CD4-positive, alpha-beta T cell (primary cell): ENCODE measurements around the gene UGT2A1. TPM values are rescaled to one million over a fixed set of nuclear protein-coding genes. Genes with fewer than 3 reads are reported as not detected.

Source experiments
- ATAC-seq: fragments of 200-7000 bp; cut with Tn5 transposase; one replicate; pipeline ENCODE4 v1.10.0; 2022; ENCODE audit warnings: mild to moderate bottlenecking; ENCODE audit not compliant: poor library complexity
- CTCF ChIA-PET: fragments of 350-600 bp; sonication (Branson Sonifier 250); formaldehyde crosslinking; loops from one replicate; lab custom pipeline; 2021; ENCODE audit warnings: antibody characterized with exemption, inconsistent platforms; lab: Charles Lee
- POLR2A ChIA-PET: fragments of 350-600 bp; sonication (Branson Sonifier 250); formaldehyde crosslinking; loops from one replicate; lab custom pipeline; 2021; ENCODE audit warnings: antibody characterized with exemption, inconsistent platforms; lab: Charles Lee
- DNase-seq, 14 experiments: peaks; one replicate each; pipeline ENCODE4 v3.0.0-alpha.2; 2013 to 2020; ENCODE audit warnings: mixed read lengths in 2 of 14
- H3K27ac ChIP-seq, 2 donors: one replicate each; pipeline versions ENCODE4 v1.5.1 to v1.7.0; 2013; ENCODE audit warnings: low read length in 2 of 2, low read depth in 1 of 2, mild to moderate bottlenecking in 1 of 2
- H3K27me3 ChIP-seq, 2 experiments: 1 replicate in 1 of 2; 2 replicates in 1 of 2; pipeline versions ENCODE4 v1.6.1 to v1.7.0; 2013; ENCODE audit warnings: low read length in 2 of 2, control low read depth in 1 of 2, mild to moderate bottlenecking in 1 of 2, moderate library complexity in 1 of 2; ENCODE audit not compliant: insufficient read depth in 2 of 2, control insufficient read depth in 1 of 2
- H3K36me3 ChIP-seq: one replicate; pipeline ENCODE4 v1.6.1; 2013; ENCODE audit warnings: low read length, control low read depth; ENCODE audit not compliant: insufficient read depth
- H3K4me1 ChIP-seq: one replicate; pipeline ENCODE4 v1.6.1; 2013; ENCODE audit warnings: low read length, control low read depth; ENCODE audit not compliant: insufficient read depth
- H3K4me3 ChIP-seq: one replicate; pipeline ENCODE4 v1.5.1; 2013; ENCODE audit warnings: mild to moderate bottlenecking, low read length, moderate library complexity
- H3K9me3 ChIP-seq, 2 experiments: 1 replicate in 1 of 2; 2 replicates in 1 of 2; pipeline versions ENCODE4 v1.6.1 to v1.7.0; 2013; ENCODE audit warnings: low read length in 2 of 2, mild to moderate bottlenecking in 2 of 2, control low read depth in 1 of 2, moderate library complexity in 1 of 2; ENCODE audit not compliant: control insufficient read depth in 1 of 2, insufficient read depth in 1 of 2
- H3K27ac Mint-ChIP-seq: one replicate; pipeline ENCODE4 v1.8.0; 2020; ENCODE audit warnings: mixed read lengths
- H3K27me3 Mint-ChIP-seq: one replicate; pipeline ENCODE4 v1.8.0; 2021; ENCODE audit warnings: mixed read lengths
- H3K36me3 Mint-ChIP-seq: one replicate; pipeline ENCODE4 v1.8.0; 2021; ENCODE audit warnings: low read depth, mixed read lengths
- H3K4me1 Mint-ChIP-seq: one replicate; pipeline ENCODE4 v1.8.0; 2021; ENCODE audit warnings: low read depth, mixed read lengths
- H3K4me3 Mint-ChIP-seq: one replicate; pipeline ENCODE4 v1.8.0; 2020; ENCODE audit warnings: mild to moderate bottlenecking, mixed read lengths
- H3K9me3 Mint-ChIP-seq: one replicate; pipeline ENCODE4 v1.8.0; 2020; ENCODE audit warnings: mixed read lengths
- intact Hi-C, 2 experiments: fragments of 100-400 bp; cut with DNase I in 1 of 2; cut with micrococcal nuclease in 1 of 2; formaldehyde crosslinking; loops; one replicate each; pipeline versions ENCODE4 v1.15.1 to v1.9.0; 2023 to 2025; cut with DNase I, micrococcal nuclease
- total RNA-seq, 174 experiments: library from RNA in 2 of 174; stranded (reverse) in 2 of 174; gene quantifications; one replicate each; pipeline ENCODE4 v1.2.3 and lab custom pipeline; 2021 to 2026
- TF ChIP-seq, protein P1 (sequence below): fragments of 200-600 bp; IDR thresholded peaks from one replicate; pipeline ENCODE4 v1.8.0; 2022; ENCODE audit warnings: antibody characterized with exemption, mild to moderate bottlenecking

UGT2A1 gene
- total RNA-seq, 2 experiments from 2014 or later: 0.22 TPM; not detected in 1

GRCh38 chr4:69601065-69601464 is 52.0 kb downstream of the UGT2A1 start:
- ATAC-seq (no peak), DNase-seq (no peak)
- Histone ChIP-seq H3K27me3 (no peaks in the 10 kb centered on the region), H3K9me3 (peaks cover 0 to 4% of the 10 kb centered on the region in 2 experiments), H3K4me1 (no peaks in the 10 kb centered on the region), H3K4me3 (no peak overlapping the region), H3K36me3 (no peaks in the 10 kb centered on the region), H3K27ac (no peak overlapping the region)
- H3K27ac Mint-ChIP-seq: no peak overlapping the region
- H3K4me1 Mint-ChIP-seq: no peaks in the 10 kb centered on the region
- CTCF ChIA-PET: no interaction called here
- TF ChIP-seq, protein P1, sequence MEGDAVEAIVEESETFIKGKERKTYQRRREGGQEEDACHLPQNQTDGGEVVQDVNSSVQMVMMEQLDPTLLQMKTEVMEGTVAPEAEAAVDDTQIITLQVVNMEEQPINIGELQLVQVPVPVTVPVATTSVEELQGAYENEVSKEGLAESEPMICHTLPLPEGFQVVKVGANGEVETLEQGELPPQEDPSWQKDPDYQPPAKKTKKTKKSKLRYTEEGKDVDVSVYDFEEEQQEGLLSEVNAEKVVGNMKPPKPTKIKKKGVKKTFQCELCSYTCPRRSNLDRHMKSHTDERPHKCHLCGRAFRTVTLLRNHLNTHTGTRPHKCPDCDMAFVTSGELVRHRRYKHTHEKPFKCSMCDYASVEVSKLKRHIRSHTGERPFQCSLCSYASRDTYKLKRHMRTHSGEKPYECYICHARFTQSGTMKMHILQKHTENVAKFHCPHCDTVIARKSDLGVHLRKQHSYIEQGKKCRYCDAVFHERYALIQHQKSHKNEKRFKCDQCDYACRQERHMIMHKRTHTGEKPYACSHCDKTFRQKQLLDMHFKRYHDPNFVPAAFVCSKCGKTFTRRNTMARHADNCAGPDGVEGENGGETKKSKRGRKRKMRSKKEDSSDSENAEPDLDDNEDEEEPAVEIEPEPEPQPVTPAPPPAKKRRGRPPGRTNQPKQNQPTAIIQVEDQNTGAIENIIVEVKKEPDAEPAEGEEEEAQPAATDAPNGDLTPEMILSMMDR: no peak
- no peaks in the 10 kb centered on the region for H3K36me3 Mint-ChIP-seq
- no peaks in the 10 kb centered on the region for H3K27me3 Mint-ChIP-seq
- POLR2A ChIA-PET: no interaction called here
- H3K9me3 Mint-ChIP-seq: peaks cover 5% of the 10 kb centered on the region
- intact Hi-C loops: no loop called here
- H3K4me3 Mint-ChIP-seq: no peak overlapping the region

DNA sequence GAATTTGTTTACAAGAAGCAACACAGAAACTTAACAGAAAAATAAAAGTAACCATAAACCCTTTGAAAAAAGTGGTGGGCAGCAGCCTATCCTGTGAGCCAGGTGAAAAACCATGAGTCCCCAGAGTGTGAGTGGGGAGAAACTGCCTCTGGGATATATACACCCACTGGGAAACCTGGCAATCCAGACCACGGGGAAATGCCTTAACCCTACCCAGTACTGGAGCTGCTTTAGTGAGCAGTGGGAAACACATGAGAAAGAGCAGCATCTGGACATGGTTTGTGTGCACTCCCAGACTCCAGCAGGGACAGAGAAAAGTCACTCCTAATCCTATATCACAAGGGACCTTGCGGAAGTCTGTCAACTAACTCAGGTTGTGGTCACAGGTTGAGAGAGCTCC is 53.0 kb downstream of the UGT2A1 start:
- CTCF ChIA-PET: no interaction called here
- Histone ChIP-seq H3K27ac (no peak overlapping the region), H3K36me3 (no peaks in the 10 kb centered on the region), H3K27me3 (no peaks in the 10 kb centered on the region), H3K9me3 (peaks cover 0 to 4% of the 10 kb centered on the region in 2 experiments), H3K4me1 (no peaks in the 10 kb centered on the region), H3K4me3 (no peak overlapping the region)
- Mint-ChIP-seq H3K4me3 (no peak overlapping the region), H3K36me3 (no peaks in the 10 kb centered on the region), H3K27me3 (no peaks in the 10 kb centered on the region), H3K27ac (no peak overlapping the region), H3K4me1 (no peaks in the 10 kb centered on the region), H3K9me3 (no peaks in the 10 kb centered on the region)
- ATAC-seq (no peak), DNase-seq (no peak)
- TF ChIP-seq, protein P1: no peak
- intact Hi-C loops: no loop called here
- POLR2A ChIA-PET: no interaction called here

DNA sequence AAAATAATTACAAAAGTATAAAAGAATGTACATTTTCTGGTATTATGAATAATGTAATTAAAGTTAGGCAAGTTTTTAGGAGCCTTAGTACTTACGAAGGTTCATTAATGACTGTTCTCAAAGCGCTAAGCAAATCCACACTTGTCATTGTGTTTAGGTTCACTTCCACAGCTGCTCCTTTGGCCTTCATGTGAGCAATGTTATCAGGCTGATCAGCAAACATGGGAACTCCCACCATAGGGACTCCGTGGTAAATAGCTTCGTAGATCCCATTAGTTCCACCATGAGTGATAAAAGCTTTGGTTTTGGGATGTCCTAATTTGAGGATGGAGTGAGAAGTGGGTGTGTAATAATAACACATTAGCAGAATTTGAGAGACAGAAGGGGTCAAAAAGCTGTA is 58.7 kb downstream of the UGT2A1 start:
- H3K27ac ChIP-seq: no peak overlapping the region
- H3K4me3 ChIP-seq: no peak overlapping the region
- no peaks in the 10 kb centered on the region for H3K4me1 ChIP-seq
- Mint-ChIP-seq H3K36me3 (no peaks in the 10 kb centered on the region), H3K9me3 (no peaks in the 10 kb centered on the region), H3K4me3 (no peak overlapping the region), H3K27ac (no peak overlapping the region), H3K4me1 (no peaks in the 10 kb centered on the region), H3K27me3 (no peaks in the 10 kb centered on the region)
- ChIA-PET CTCF (interaction anchor here (0.7 kb wide), 1 partner anchor 46 kb away, joined by 3 read pairs; no protein-coding TSS in a partner anchor), POLR2A (no interaction called here)
- DNase-seq (no peak), ATAC-seq (no peak)
- no peaks in the 10 kb centered on the region for H3K36me3 ChIP-seq
- TF ChIP-seq, protein P1: no peak
- no peaks in the 10 kb centered on the region for H3K9me3 ChIP-seq
- intact Hi-C loops: no loop called here
- H3K27me3 ChIP-seq: no peaks in the 10 kb centered on the region
